Brain microvascular endothelial cell (primary cell): ENCODE data around the gene GLMN.

Experiments used
- DNase-seq: peaks from one replicate; pipeline ENCODE4 v3.0.0-alpha.2; 2020
- H3K27ac ChIP-seq: fragments of 250-450 bp; sonication (Bioruptor Pico); 2 replicates; pipeline ENCODE4 v1.5.1; 2020; ENCODE audit warnings: mild to moderate bottlenecking, moderate library complexity
- H3K27me3 ChIP-seq: fragments of 250-450 bp; sonication (Bioruptor Pico); replicated peaks from 2 replicates; pipeline ENCODE4 v1.5.1; 2020; ENCODE audit warnings: mild to moderate bottlenecking
- H3K36me3 ChIP-seq: fragments of 250-450 bp; sonication (Bioruptor Pico); replicated peaks from 2 replicates; pipeline ENCODE4 v1.5.1; 2020; ENCODE audit warnings: mild to moderate bottlenecking
- H3K4me3 ChIP-seq: 2 replicates; pipeline ENCODE4 v1.5.1; 2011; ENCODE audit warnings: low read depth, mild to moderate bottlenecking, control low read depth, low read length, moderate library complexity
- CTCF ChIP-seq: IDR thresholded peaks from 2 replicates; pipeline ENCODE4 v1.5.1; 2011; ENCODE audit warnings: low read depth, mild to moderate bottlenecking, moderate library complexity, low read length, control low read depth, inconsistent platforms; ENCODE audit errors: missing control alignments
- in situ Hi-C: cut with HindIII; loops from 2 replicates; pipeline ENCODE4 v1.10.0; 2017; ENCODE audit warnings: low sequenced_read_pairs, low pct_ligation_motif_present

Gene GLMN

DNA sequence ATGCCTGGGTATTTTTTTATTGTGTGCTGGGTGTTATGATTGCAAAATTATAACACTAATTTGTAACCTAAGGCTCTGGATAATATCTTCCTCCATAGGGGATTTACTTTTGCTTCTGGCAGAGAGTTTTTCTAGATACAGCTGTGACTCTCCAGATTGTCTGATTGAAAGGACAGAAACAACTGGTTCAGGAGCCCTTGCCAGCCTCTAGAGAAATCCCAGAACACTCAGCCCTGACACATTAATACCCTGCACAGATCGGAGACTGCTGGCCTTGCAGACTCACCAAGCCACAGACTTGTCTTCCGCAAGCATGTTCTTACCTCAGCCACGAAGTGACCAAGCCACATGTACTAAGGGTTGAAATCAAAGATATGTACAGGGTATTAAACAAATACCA, 70.4 kb downstream of the GLMN start:
- Histone ChIP-seq H3K4me3 (no peak overlapping the region), H3K36me3 (no peaks in the 10 kb centered on the region), H3K27me3 (no peaks in the 10 kb centered on the region), H3K27ac (no peak overlapping the region)
- DNase-seq: no peak
- in situ Hi-C loops: no loop called here
- no peak for TF ChIP-seq CTCF

DNA sequence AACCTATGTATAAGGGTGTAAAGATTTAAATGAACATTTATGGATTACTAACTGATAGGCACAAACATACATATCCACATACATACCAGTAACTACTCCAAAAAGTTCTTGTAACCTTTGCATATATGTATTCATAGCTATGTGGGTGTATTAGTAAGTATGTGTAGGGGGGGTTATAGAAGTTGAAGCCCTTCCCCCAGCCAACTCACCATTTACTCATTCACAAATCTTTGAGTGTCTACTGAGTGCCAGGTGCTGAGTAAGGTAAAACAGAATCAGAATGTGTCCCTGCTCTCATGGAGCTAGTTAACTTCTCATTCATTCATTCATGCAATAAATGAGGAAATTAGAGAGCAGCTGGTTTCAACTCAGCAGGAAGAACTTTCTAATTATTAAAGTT, 79.8 kb downstream of the GLMN start:
- no peaks in the 10 kb centered on the region for H3K36me3 ChIP-seq
- TF ChIP-seq CTCF: no peak
- in situ Hi-C loops: no loop called here
- no peak for DNase-seq
- H3K4me3 ChIP-seq: no peak overlapping the region
- H3K27ac ChIP-seq: no peak overlapping the region
- no peaks in the 10 kb centered on the region for H3K27me3 ChIP-seq

GRCh38 chr1:92218559-92218958, 80.2 kb downstream of the GLMN start:
- Histone ChIP-seq H3K27me3 (no peaks in the 10 kb centered on the region), H3K36me3 (no peaks in the 10 kb centered on the region), H3K27ac (no peak overlapping the region), H3K4me3 (no peak overlapping the region)
- no peak for DNase-seq
- in situ Hi-C loops: no loop called here
- no peak for TF ChIP-seq CTCF

- DNase-seq: no peak
- no peak within 1 kb of the TSS for H3K27ac ChIP-seq
- H3K36me3 ChIP-seq: no peaks in the 10 kb centered on the region
- no peak for TF ChIP-seq CTCF
- no peaks in the 10 kb centered on the region for H3K27me3 ChIP-seq
- in situ Hi-C loops: no loop called here
- no peak within 1 kb of the TSS for H3K4me3 ChIP-seq
Observed at GRCh38 chr1:92217721-92218120, 81.1 kb downstream of the GLMN start, which contains the start of gene C1orf146. Gene C1orf146, plus strand, starts transcription at chr1:92217915. Its CDS starts 13,506 bp downstream, at chr1:92231421.

DNA sequence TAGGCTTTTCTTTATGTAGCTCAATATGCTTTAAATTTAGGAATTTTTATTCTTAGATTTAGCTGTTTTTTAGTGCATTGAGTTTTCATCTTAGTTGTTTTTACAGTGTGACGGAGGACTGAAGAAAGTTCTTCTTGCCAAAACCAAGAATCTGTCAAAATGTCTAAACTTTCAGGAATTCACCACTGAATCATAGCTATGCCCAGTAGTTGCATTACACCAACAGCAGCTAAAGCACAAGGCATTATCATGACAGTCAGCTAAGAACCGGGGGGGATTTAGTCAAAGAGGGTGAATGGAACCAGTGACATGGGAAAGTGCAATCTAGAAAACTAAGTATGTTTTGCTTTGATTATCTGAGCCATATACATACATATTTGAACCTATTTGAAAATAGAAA, 87.6 kb downstream of the GLMN start:
- in situ Hi-C loops: no loop called here
- Histone ChIP-seq H3K27ac (peak overlapping the region; percentile 81), H3K36me3 (no peaks in the 10 kb centered on the region), H3K4me3 (no peak overlapping the region), H3K27me3 (no peaks in the 10 kb centered on the region)
- DNase-seq: peak; percentile 82
- no peak for TF ChIP-seq CTCF

DNA sequence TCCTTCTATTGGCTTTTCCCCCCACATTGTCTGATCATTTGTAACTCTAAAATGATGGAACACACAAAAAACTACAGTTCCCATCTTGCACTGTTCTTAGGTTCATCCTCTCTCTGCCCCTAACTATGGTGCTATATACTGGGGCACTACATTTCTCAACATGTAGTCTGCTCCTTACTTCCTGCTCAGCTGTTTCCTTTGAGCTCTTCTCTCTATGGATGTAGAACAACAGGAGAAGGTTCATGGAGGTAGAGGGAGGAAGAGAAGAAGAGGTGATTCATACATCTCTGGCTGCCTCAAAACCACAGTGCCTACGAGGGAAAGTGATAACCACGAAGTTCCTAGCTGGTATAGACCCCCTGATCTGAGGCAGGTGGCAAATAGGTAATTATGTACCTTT, 88.1 kb downstream of the GLMN start:
- peak overlapping the region; percentile 81 for H3K27ac ChIP-seq
- H3K4me3 ChIP-seq: no peak overlapping the region
- in situ Hi-C loops: no loop called here
- TF ChIP-seq CTCF: no peak
- H3K27me3 ChIP-seq: no peaks in the 10 kb centered on the region
- DNase-seq: peak; percentile 42
- H3K36me3 ChIP-seq: no peaks in the 10 kb centered on the region
